ENCODE data around the gene RAB8A.

The RAB8A gene

DNA sequence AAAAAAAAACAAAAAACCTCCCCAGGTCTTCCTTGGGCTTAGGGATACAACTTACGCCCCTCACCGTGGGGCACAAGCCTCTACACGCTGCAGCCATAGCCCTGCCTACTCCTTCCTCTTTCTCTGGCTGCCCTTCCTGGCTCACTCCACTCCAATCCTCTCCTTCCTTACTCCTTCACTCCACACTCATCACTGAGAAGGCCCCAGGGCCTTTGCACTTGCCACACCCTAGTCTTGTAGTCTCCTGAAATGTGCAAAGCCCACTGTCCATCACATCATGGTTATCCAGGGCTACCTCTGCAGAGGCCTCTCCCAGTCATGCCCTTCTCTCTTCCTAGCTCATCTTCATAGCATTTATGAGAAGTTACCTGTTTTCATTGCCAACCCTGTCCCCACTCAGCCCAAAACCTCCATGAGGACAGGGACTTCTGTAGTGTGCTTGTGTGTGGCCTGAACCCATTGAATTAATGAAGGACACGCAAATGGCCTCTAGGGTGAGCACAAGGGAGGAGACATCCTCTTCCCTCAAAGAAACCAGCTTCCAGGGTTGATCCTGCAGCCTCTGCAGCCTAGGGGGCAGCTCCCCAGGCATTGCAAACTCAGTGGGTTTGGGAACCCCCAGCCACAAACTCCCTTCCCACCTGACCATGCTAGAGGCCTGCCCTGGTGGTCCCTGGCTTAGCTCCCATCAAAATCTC lies 23.9 kb downstream of the RAB8A start:
- H3K27ac ChIP-seq: no peak overlapping the region
- ChIA-PET POLR2A (ENCODE audit: low non-redundant PET) (no interaction called here), CTCF (no interaction called here)
- no peak for DNase-seq (ENCODE audit: low spot score)
- TF ChIP-seq, protein P1, sequence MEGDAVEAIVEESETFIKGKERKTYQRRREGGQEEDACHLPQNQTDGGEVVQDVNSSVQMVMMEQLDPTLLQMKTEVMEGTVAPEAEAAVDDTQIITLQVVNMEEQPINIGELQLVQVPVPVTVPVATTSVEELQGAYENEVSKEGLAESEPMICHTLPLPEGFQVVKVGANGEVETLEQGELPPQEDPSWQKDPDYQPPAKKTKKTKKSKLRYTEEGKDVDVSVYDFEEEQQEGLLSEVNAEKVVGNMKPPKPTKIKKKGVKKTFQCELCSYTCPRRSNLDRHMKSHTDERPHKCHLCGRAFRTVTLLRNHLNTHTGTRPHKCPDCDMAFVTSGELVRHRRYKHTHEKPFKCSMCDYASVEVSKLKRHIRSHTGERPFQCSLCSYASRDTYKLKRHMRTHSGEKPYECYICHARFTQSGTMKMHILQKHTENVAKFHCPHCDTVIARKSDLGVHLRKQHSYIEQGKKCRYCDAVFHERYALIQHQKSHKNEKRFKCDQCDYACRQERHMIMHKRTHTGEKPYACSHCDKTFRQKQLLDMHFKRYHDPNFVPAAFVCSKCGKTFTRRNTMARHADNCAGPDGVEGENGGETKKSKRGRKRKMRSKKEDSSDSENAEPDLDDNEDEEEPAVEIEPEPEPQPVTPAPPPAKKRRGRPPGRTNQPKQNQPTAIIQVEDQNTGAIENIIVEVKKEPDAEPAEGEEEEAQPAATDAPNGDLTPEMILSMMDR (conservative IDR thresholded peaks at IDR 0.05; ENCODE audit: low read depth): no peak

DNA sequence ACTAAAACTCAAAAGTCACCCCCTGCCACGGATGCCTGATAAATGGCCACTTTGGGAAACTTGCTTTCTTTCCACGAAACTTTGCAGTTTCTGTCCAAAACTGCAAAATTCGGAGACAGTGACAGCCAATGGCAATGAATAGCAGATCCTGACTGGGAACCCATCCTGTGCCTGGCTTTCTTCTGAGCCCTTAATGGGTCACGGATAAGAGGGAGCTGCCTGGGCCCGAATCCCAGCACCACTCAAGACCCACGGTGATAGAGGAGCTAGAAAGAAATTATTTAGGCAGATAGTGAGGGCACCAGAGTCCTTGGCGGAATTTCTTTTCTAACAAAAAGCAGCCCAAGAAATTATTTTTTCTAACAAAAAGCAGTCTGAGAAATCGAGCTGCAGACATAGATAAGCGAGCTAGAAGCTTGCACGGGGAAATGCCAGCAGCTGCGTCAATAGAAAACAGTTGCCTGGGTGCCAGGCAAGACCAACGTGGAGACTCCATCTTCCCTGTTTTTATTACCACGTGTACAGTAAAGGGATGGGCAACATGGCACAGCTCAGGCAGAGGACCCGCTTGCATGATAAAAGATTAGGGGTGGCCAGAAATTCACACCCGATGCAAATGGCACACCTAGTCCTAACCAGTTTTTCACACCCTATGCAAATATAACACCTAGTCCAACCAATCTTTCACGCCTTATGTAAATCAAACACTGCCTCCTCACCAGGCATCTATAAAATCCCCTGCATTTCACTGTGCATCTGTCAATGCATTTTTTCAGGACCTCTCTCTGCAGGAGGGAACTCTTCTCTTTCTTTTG lies 24.7 kb downstream of the RAB8A start:
- H3K27ac ChIP-seq: no peak overlapping the region
- ChIA-PET CTCF (no interaction called here), POLR2A (ENCODE audit: low non-redundant PET) (no interaction called here)
- TF ChIP-seq, protein P1 (conservative IDR thresholded peaks at IDR 0.05; ENCODE audit: low read depth): no peak
- no peak for DNase-seq (ENCODE audit: low spot score)

DNA sequence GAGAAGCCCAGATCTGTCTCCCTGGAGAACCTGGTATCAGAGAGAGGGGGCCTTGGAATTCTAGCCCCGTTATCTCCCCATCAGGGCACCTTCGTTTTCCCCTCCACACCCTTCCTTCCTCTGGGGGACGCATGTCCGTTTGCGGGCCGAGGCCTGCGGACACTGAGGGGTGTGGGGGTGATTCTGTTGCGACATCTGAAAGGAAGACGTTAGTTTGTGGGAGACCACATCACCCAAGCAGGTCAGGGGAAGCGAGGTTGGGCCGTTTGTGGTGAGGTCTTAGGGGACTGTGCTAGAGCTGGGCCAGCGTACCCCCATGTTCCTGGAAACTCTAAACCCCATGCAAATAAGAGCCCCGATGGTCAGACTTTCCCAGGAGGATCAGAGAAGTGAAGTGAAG lies 28.1 kb downstream of the RAB8A start:
- ChIA-PET POLR2A (ENCODE audit: low non-redundant PET) (no interaction called here), CTCF (interaction anchor here (0.6 kb wide), 1 partner anchor 9 kb away, joined by 5 read pairs; no protein-coding TSS in a partner anchor)
- no peak overlapping the region for H3K27ac ChIP-seq
- no peak for DNase-seq (ENCODE audit: low spot score)
- TF ChIP-seq, protein P1 (conservative IDR thresholded peaks at IDR 0.05; ENCODE audit: low read depth): no peak

DNA sequence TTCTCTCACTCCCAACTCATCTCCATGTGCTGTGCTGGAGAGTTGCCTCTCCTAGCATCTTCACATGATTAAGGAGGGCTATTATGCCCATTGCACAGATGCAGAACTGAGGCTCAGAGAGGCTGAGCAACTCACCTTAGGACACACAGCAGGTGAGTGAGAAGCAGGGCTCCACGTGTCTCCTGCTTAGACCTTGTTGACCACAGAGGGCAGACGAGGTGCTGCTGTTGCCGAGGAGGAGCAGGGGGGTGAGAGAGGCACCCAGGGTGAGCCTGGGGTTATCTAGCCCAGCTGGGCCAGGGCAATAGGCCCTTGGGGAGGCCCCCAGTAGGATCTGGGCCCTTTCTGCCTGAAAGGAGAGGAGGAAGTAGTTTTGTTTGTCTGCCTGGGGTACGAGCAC lies 29.4 kb downstream of the RAB8A start:
- no peak for DNase-seq (ENCODE audit: low spot score)
- TF ChIP-seq, protein P1 (conservative IDR thresholded peaks at IDR 0.05; ENCODE audit: low read depth): no peak
- H3K27ac ChIP-seq: no peak overlapping the region
- POLR2A ChIA-PET (ENCODE audit: low non-redundant PET): no interaction called here
- CTCF ChIA-PET: interaction anchor here (0.6 to 0.7 kb wide), 2 partner anchors 41 to 250 kb away, joined by 4 to 5 read pairs; no protein-coding TSS in a partner anchor

DNA sequence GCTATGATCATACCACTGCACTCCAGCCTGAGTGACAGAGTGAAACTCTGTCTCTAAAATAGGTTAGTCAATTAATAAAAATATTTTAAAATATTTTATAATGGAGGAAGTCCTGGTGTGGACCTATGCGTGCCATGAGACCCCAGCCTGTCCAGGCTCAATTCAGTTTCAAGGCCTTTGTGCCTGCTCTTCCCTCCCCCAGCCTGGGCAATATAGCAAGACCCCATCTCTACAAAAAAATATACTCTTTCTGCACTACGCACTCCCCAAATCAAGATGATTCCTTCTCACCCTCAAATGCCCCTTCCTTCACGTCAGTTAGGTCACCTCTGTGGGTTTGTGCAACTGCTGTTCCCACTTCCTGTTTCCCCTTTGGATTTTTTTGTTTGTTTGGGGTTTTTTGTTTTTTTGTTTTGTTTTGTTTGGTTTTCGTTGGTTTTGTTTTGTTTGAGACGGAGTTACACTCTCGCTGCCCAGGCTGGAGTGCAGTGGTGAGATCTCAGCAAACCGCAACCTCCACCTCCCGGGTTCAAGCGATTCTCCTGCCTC lies 30.4 kb downstream of the RAB8A start:
- no peak for DNase-seq (ENCODE audit: low spot score)
- POLR2A ChIA-PET (ENCODE audit: low non-redundant PET): no interaction called here

More for the DNA sequence above, 30.4 kb downstream of the RAB8A start:
- CTCF ChIA-PET: interaction anchor here (0.7 kb wide), 1 partner anchor 12 kb away, joined by 3 read pairs; no protein-coding TSS in a partner anchor
- TF ChIP-seq, protein P1 (conservative IDR thresholded peaks at IDR 0.05; ENCODE audit: low read depth): no peak
- H3K27ac ChIP-seq: no peak overlapping the region

Data from RWPE1 (cell line).